Keratinocyte (primary cell): ENCODE data around the gene SH2D4B. TPM values are rescaled to one million over a fixed set of nuclear protein-coding genes. Genes with fewer than 3 reads are reported as not detected.

ENCODE experiments used
- DNase-seq: peaks from one replicate; pipeline ENCODE4 v3.0.0-alpha.2; 2011; ENCODE audit warnings: low read depth, missing footprints, low spot score
- FAIRE-seq: peaks from 2 replicates; lab custom pipeline; 2011; peaks lifted over from hg19 to GRCh38; lab: Jason Lieb, UNC
- H2AFZ ChIP-seq: 2 replicates; pipeline ENCODE4 v1.6.0; 2012; ENCODE audit warnings: low read length, control low read depth, inconsistent platforms; ENCODE audit not compliant: control insufficient read depth
- H3K27ac ChIP-seq: 2 replicates; pipeline ENCODE4 v1.5.1; 2011; ENCODE audit warnings: low read length; ENCODE audit not compliant: control insufficient read depth, insufficient read depth
- H3K27me3 ChIP-seq: 3 replicates; pipeline ENCODE4 v1.6.0; 2011; ENCODE audit warnings: low read length; ENCODE audit not compliant: control insufficient read depth, insufficient read depth; ENCODE audit errors: extremely low read depth
- H3K36me3 ChIP-seq, 2 experiments: 2 replicates in 1 of 2; 3 replicates in 1 of 2; pipeline ENCODE4 v1.5.1; 2011; ENCODE audit warnings: low read length in 2 of 2, mild to moderate bottlenecking in 1 of 2; ENCODE audit not compliant: control insufficient read depth in 2 of 2, insufficient read depth in 2 of 2; ENCODE audit errors: extremely low read depth in 1 of 2
- H3K4me1 ChIP-seq: 3 replicates; pipeline ENCODE4 v1.5.1; 2011; ENCODE audit warnings: low read length; ENCODE audit not compliant: control insufficient read depth, insufficient read depth; ENCODE audit errors: extremely low read depth
- H3K4me2 ChIP-seq: 3 replicates; pipeline ENCODE4 v1.6.0; 2011; ENCODE audit warnings: low read depth, low read length; ENCODE audit not compliant: control insufficient read depth, insufficient read depth; ENCODE audit errors: extremely low read depth
- H3K4me3 ChIP-seq, 3 experiments: fragments of 200-600 bp in 1 of 3; sonication (generic) in 1 of 3; 2 replicates in 2 of 3; 3 replicates in 1 of 3; pipeline ENCODE4 v1.5.1; 2011 to 2016; ENCODE audit warnings: low read length in 3 of 3, mild to moderate bottlenecking in 3 of 3, control low read depth in 2 of 3, inconsistent platforms in 1 of 3, low read depth in 1 of 3, mixed read lengths in 1 of 3, mixed run types in 1 of 3, moderate library complexity in 1 of 3; ENCODE audit not compliant: control insufficient read depth in 2 of 3, insufficient read depth in 2 of 3; ENCODE audit errors: extremely low read depth in 1 of 3
- H3K79me2 ChIP-seq: 2 replicates; pipeline ENCODE4 v1.6.0; 2012; ENCODE audit warnings: low read length; ENCODE audit not compliant: control insufficient read depth, insufficient read depth
- H3K9ac ChIP-seq: 3 replicates; pipeline ENCODE4 v1.6.0; 2011; ENCODE audit warnings: low read length; ENCODE audit not compliant: control insufficient read depth, insufficient read depth; ENCODE audit errors: extremely low read depth
- H3K9me1 ChIP-seq: 3 replicates; pipeline ENCODE4 v1.6.0; 2011; ENCODE audit warnings: low read length; ENCODE audit not compliant: control insufficient read depth, insufficient read depth; ENCODE audit errors: extremely low read depth
- H3K9me3 ChIP-seq: 2 replicates; pipeline ENCODE4 v1.5.1; 2012; ENCODE audit warnings: low read depth, low read length; ENCODE audit not compliant: control insufficient read depth
- H4K20me1 ChIP-seq: 3 replicates; pipeline ENCODE4 v1.6.0; 2011; ENCODE audit warnings: low read length; ENCODE audit not compliant: control insufficient read depth, insufficient read depth; ENCODE audit errors: extremely low read depth
- CTCF ChIP-seq, 3 experiments: IDR thresholded peaks in 1 of 3; conservative IDR thresholded peaks in 1 of 3; optimal IDR thresholded peaks in 1 of 3; 2 replicates in 2 of 3; 3 replicates in 1 of 3; pipeline versions ENCODE3 to v1.5.1; 2011; ENCODE audit warnings: low read length in 3 of 3, mild to moderate bottlenecking in 3 of 3, moderate library complexity in 2 of 3, control low read depth in 1 of 3, inconsistent platforms in 1 of 3; ENCODE audit not compliant: insufficient read depth in 2 of 3; ENCODE audit errors: extremely low read depth in 1 of 3
- EZH2 ChIP-seq: IDR thresholded peaks from one replicate; pipeline ENCODE4 v1.6.1; 2012; ENCODE audit warnings: inconsistent platforms, mild to moderate bottlenecking, low read length, moderate library complexity
- dilution Hi-C: fragments of 300-500 bp; cut with MboI; formaldehyde crosslinking; loops from one replicate; pipeline ENCODE4 v1.7.0; 2020; ENCODE audit warnings: low sequenced_read_pairs; ENCODE audit not compliant: extremely low pct_ligation_motif_present
- polyA plus RNA-seq, 5 experiments: library from polyadenylated mRNA; depleted of rRNA in 3 of 5; stranded (reverse) in 3 of 5; stranded (forward) in 1 of 5; unstranded in 1 of 5; fragments of >200 nt; gene quantifications; 1 replicate in 1 of 5; 2 replicates in 3 of 5; 3 replicates in 1 of 5; pipeline versions ENCODE4 v1.2.1 to v1.2.3, GENCODE V29; 2011 to 2012; ENCODE audit warnings: missing spikeins in 2 of 5, low read depth in 1 of 5, low replicate concordance in 1 of 5

The SH2D4B gene
- polyA plus RNA-seq, 1 donor (not counting 4 experiments of a cell fraction or from before 2014, with no cell fraction given), result 0.22 TPM

GRCh38 chr10:80515941-80516340 lies 21.8 kb upstream of the SH2D4B start:
- Histone ChIP-seq H3K9ac (no peak overlapping the region), H3K4me3 (no peak overlapping the region), H3K9me1 (no peaks in the 10 kb centered on the region), H4K20me1 (no peaks in the 10 kb centered on the region), H3K36me3 (peaks cover 63 to 79% of the 10 kb centered on the region in 2 experiments), H3K9me3 (no peaks in the 10 kb centered on the region), H2AFZ (no peak overlapping the region), H3K79me2 (peaks cover 24% of the 10 kb centered on the region), H3K27me3 (no peaks in the 10 kb centered on the region), H3K4me1 (peaks cover 4% of the 10 kb centered on the region), H3K4me2 (no peak overlapping the region), H3K27ac (no peak overlapping the region)
- dilution Hi-C loops, result no loop called here
- TF ChIP-seq CTCF (optimal IDR thresholded peaks at IDR 0.05 in 1 of 3, IDR thresholded peaks at IDR 0.05 in 1 of 3, conservative IDR thresholded peaks at IDR 0.05 in 1 of 3; ENCODE audit: extremely low read depth in 1 of 3, insufficient read depth in 2 of 3, low read length in 3 of 3), result no peak
- TF ChIP-seq EZH2, result no peak
- FAIRE-seq (no peak), DNase-seq (no peak)

- dilution Hi-C loops, result no loop called here
- no peak overlapping the region for H3K4me3 ChIP-seq
Observed at GRCh38 chr10:80516506-80517075, 21.1 kb upstream of the SH2D4B start.

More at GRCh38 chr10:80516506-80517075, 21.1 kb upstream of the SH2D4B start:
- Histone ChIP-seq H3K79me2 (peaks cover 18% of the 10 kb centered on the region), H3K9me3 (no peaks in the 10 kb centered on the region), H3K27me3 (no peaks in the 10 kb centered on the region), H3K4me1 (no peaks in the 10 kb centered on the region), H3K9me1 (no peaks in the 10 kb centered on the region), H3K9ac (no peak overlapping the region), H3K27ac (no peak overlapping the region), H2AFZ (no peak overlapping the region), H3K36me3 (peaks cover 62 to 79% of the 10 kb centered on the region in 2 experiments), H4K20me1 (no peaks in the 10 kb centered on the region), H3K4me2 (no peak overlapping the region)
- no peak for DNase-seq
- no peak for TF ChIP-seq EZH2
- TF ChIP-seq CTCF (optimal IDR thresholded peaks at IDR 0.05 in 1 of 3, IDR thresholded peaks at IDR 0.05 in 1 of 3, conservative IDR thresholded peaks at IDR 0.05 in 1 of 3; ENCODE audit: extremely low read depth in 1 of 3, insufficient read depth in 2 of 3, low read length in 3 of 3), result no peak
- no peak for FAIRE-seq
